CD4-positive, alpha-beta memory T cell (primary cell): ENCODE data around the gene AFDN. TPM values are rescaled to one million over a fixed set of nuclear protein-coding genes. Genes with fewer than 3 reads are reported as not detected.

Experiments
- CTCF ChIA-PET: fragments of 350-600 bp; sonication (Branson Sonifier 250); formaldehyde crosslinking; loops from one replicate; lab custom pipeline; 2021; ENCODE audit warnings: inconsistent platforms; ENCODE audit not compliant: partially characterized antibody; lab: Charles Lee
- POLR2A ChIA-PET: fragments of 350-600 bp; sonication (Branson Sonifier 250); formaldehyde crosslinking; loops from one replicate; lab custom pipeline; 2021; ENCODE audit not compliant: partially characterized antibody; lab: Charles Lee
- DNase-seq, 5 donors: peaks; one replicate each; pipeline versions ENCODE4 v3.0.0 to v3.0.0-alpha.2; 2020 to 2022; ENCODE audit warnings: mixed read lengths in 1 of 5
- H3K27ac ChIP-seq: one replicate; pipeline ENCODE4 v1.7.0; 2013; ENCODE audit warnings: low read depth, low read length
- H3K27me3 ChIP-seq: 2 replicates; pipeline ENCODE4 v1.7.0; 2013; ENCODE audit warnings: mild to moderate bottlenecking, low read length, moderate library complexity; ENCODE audit not compliant: insufficient read depth
- H3K36me3 ChIP-seq: 2 replicates; pipeline ENCODE4 v1.7.0; 2013; ENCODE audit warnings: mild to moderate bottlenecking, low read length, moderate library complexity; ENCODE audit not compliant: insufficient read depth
- H3K4me1 ChIP-seq: 2 replicates; pipeline ENCODE4 v1.7.0; 2013; ENCODE audit warnings: mild to moderate bottlenecking, low read length, moderate library complexity; ENCODE audit not compliant: insufficient read depth
- H3K4me3 ChIP-seq, 2 donors: one replicate each; pipeline ENCODE4 v1.7.0; 2013; ENCODE audit warnings: low read length in 2 of 2, mild to moderate bottlenecking in 1 of 2
- H3K9me3 ChIP-seq, 2 donors: one replicate each; pipeline ENCODE4 v1.7.0; 2013; ENCODE audit warnings: low read length in 2 of 2, control low read depth in 1 of 2; ENCODE audit not compliant: control insufficient read depth in 1 of 2
- H3K27ac Mint-ChIP-seq, 7 donors: one replicate each; pipeline ENCODE4 v1.8.0; 2020 to 2021; ENCODE audit warnings: mixed read lengths in 7 of 7, mild to moderate bottlenecking in 6 of 7, inconsistent platforms in 3 of 7, moderate library complexity in 3 of 7
- H3K27me3 Mint-ChIP-seq, 2 donors: one replicate each; pipeline ENCODE4 v1.8.0; 2020 to 2021; ENCODE audit warnings: mixed read lengths in 2 of 2
- H3K36me3 Mint-ChIP-seq, 2 donors: one replicate each; pipeline ENCODE4 v1.8.0; 2020 to 2021; ENCODE audit warnings: mixed read lengths in 2 of 2, inconsistent platforms in 1 of 2, mild to moderate bottlenecking in 1 of 2
- H3K4me1 Mint-ChIP-seq, 4 donors: one replicate each; pipeline ENCODE4 v1.8.0; 2020 to 2021; ENCODE audit warnings: mixed read lengths in 4 of 4, mild to moderate bottlenecking in 1 of 4
- H3K4me3 Mint-ChIP-seq, 8 donors: one replicate each; pipeline ENCODE4 v1.8.0; 2020 to 2021; ENCODE audit warnings: mixed read lengths in 8 of 8, mild to moderate bottlenecking in 7 of 8, moderate library complexity in 6 of 8, inconsistent platforms in 3 of 8
- H3K9me3 Mint-ChIP-seq, 8 donors: one replicate each; pipeline ENCODE4 v1.8.0; 2020 to 2021; ENCODE audit warnings: mixed read lengths in 8 of 8, mild to moderate bottlenecking in 5 of 8, inconsistent platforms in 3 of 8, moderate library complexity in 1 of 8
- intact Hi-C: fragments of 100-400 bp; cut with micrococcal nuclease; formaldehyde crosslinking; loops from one replicate; pipeline ENCODE4 v1.15.1; 2023
- polyA plus RNA-seq, 2 donors: library from polyadenylated mRNA; unstranded; fragments of 300-500 nt; fragmentation: Illumina TruSeq; gene quantifications; one replicate each; pipeline ENCODE4 v1.2.3, GENCODE V29; 2021
- total RNA-seq, 2 experiments: library from RNA; stranded (reverse); gene quantifications; one replicate each; pipeline ENCODE4 v1.2.3, GENCODE V29; 2021

The AFDN gene
- total and polyA plus RNA-seq, 4 experiments from 2014 or later = 1.4 to 24.3 (median 15.3) TPM

DNA sequence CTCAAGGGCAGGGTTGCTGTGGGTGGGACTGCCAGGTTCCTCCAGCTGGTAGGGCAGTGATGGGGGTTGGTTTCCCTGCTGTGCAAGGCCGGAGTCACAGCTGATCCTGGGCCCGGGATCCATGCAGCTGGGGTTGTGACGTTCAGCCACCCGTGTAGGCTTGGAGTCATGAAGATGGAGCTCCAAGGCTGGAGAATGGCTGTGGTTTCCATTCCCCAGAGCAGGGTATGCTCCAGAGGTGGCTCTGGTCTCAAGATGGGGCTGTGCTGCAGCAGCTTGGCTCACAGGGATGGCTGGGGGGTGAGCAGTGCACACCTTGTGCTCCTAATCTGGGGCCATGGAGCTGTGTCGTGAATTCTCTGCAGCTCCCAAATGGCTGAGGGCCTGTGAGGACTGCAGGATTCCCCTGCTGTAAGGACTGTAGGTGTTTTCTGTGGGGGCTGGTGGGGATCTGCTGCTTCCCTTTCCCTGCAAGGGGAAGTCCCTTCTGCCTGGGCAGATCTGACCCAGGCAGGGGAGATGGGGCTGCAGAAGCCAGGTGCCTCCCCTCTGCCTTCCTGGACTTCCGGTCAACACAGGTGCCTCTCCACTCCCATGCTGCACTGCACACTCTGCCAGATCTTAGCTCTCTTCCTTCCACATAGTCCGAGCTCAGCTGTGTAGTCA lies 186.7 kb downstream of the AFDN start:
- CTCF ChIA-PET = no interaction called here
- H3K4me1 Mint-ChIP-seq = no peaks in the 10 kb centered on the region
- Histone ChIP-seq H3K4me3 (no peak overlapping the region), H3K9me3 (no peaks in the 10 kb centered on the region), H3K27ac (no peak overlapping the region), H3K36me3 (no peaks in the 10 kb centered on the region), H3K27me3 (no peaks in the 10 kb centered on the region), H3K4me1 (no peaks in the 10 kb centered on the region)
- peaks cover 3 to 6% of the 10 kb centered on the region in 2 donors for H3K27me3 Mint-ChIP-seq
- no peak for DNase-seq
- H3K27ac Mint-ChIP-seq = no peak overlapping the region
- H3K9me3 Mint-ChIP-seq = peaks cover 0 to 41% (median 37%) of the 10 kb centered on the region in 8 donors
- intact Hi-C loops = no loop called here
- POLR2A ChIA-PET = no interaction called here
- no peak overlapping the region for H3K4me3 Mint-ChIP-seq
- H3K36me3 Mint-ChIP-seq = peaks cover 0 to 4% of the 10 kb centered on the region in 2 donors

DNA sequence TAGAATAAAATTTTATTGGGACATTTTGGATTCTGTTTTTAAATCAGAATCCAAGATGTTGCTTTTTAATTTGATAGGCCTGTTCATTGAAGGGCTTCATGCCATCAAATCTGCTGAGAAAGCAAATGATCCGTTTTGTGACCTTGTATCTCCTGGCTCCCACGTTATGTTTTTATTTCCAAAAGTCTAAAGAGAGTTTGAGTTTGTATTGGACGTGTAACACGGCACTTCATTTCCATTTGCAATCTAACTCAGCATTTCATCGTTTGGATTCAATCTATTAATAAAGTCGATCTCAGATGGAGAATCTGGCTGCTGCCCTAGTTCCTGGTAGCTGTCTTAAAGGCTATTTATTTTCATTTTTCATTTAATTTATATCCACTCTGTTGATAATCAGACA lies 187.7 kb downstream of the AFDN start:
- H3K4me1 ChIP-seq = no peaks in the 10 kb centered on the region
- no peaks in the 10 kb centered on the region for H3K27me3 ChIP-seq
- peaks cover 3 to 6% of the 10 kb centered on the region in 2 donors for H3K27me3 Mint-ChIP-seq
- H3K36me3 ChIP-seq = no peaks in the 10 kb centered on the region
- no peaks in the 10 kb centered on the region for H3K4me1 Mint-ChIP-seq
- no peaks in the 10 kb centered on the region for H3K9me3 ChIP-seq
- no peak for DNase-seq
- peaks cover 0 to 4% of the 10 kb centered on the region in 2 donors for H3K36me3 Mint-ChIP-seq
- no peak overlapping the region for H3K27ac Mint-ChIP-seq
- no peak overlapping the region for H3K4me3 ChIP-seq
- intact Hi-C loops = no loop called here
- H3K9me3 Mint-ChIP-seq = peaks cover 0 to 39% (median 33%) of the 10 kb centered on the region in 8 donors
- no peak overlapping the region for H3K27ac ChIP-seq
- ChIA-PET CTCF (no interaction called here), POLR2A (no interaction called here)
- no peak overlapping the region for H3K4me3 Mint-ChIP-seq

DNA sequence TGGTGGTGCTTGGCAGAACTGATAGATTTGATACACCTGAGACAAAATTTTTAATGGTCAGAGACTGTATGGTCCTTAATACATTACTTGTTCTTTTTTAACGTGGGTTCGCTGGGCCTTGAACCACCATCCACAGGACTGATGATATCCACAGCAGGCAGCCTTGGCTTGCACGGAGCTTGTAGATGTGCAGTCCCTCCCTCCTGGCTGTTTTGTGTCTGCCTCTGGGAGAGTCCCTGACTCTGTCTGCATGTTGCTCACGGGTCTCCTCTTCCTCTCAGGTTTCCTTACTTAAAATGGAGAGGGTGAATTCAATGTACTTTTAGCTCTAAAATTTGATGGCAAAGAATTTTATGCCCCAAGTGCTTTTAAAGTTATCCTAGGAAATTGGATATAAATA lies 188.3 kb downstream of the AFDN start:
- Mint-ChIP-seq H3K27me3 (peaks cover 3 to 6% of the 10 kb centered on the region in 2 donors), H3K9me3 (peaks cover 0 to 39% (median 30%) of the 10 kb centered on the region in 8 donors), H3K4me3 (no peak overlapping the region), H3K27ac (no peak overlapping the region), H3K4me1 (no peaks in the 10 kb centered on the region), H3K36me3 (peaks cover 0 to 4% of the 10 kb centered on the region in 2 donors)
- H3K4me1 ChIP-seq = no peaks in the 10 kb centered on the region
- no peaks in the 10 kb centered on the region for H3K36me3 ChIP-seq
- CTCF ChIA-PET = no interaction called here
- no peak overlapping the region for H3K27ac ChIP-seq
- H3K27me3 ChIP-seq = no peaks in the 10 kb centered on the region
- POLR2A ChIA-PET = no interaction called here
- DNase-seq = no peak
- H3K4me3 ChIP-seq = no peak overlapping the region
- intact Hi-C loops = no loop called here
- H3K9me3 ChIP-seq = no peaks in the 10 kb centered on the region

DNA sequence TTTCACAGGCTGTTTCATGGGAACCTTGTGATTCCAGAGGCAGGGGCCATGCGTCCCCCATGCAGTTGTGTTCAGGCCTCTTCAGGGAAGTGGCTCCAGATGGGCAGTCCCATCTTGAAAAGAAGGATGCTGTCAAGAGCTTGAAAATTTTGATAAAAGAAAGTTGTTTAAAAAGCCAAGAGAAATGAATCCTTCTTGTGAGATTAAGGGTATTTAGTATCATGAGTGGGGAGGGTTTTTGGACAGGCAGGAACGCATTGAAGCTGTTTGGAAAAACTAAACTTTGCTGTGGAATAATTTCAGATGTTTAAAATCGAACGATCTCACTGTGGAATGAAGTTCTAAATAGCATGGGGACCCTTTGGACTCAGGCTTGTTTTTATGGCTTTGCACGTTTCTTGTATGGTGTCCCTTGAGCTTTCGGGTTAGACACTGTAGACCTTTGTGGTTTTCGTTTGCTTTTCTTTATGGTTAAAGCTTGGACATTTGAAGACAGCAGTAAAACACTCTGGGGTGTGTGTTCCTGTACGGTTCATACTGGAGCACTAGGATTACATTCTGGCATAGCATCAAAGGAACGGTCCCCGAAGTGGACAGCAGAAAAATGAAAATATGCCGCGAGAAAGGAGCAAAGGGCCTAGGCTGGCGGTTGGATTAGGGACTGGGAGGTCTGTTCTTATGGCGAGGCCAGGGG lies 188.9 kb downstream of the AFDN start:
- H3K27me3 ChIP-seq = no peaks in the 10 kb centered on the region
- no peaks in the 10 kb centered on the region for H3K9me3 ChIP-seq
- no peak for DNase-seq
- CTCF ChIA-PET = no interaction called here
- no peak overlapping the region for H3K4me3 ChIP-seq
- intact Hi-C loops = no loop called here
- H3K36me3 Mint-ChIP-seq = peaks cover 0 to 4% of the 10 kb centered on the region in 2 donors
- peaks cover 5 to 6% of the 10 kb centered on the region in 2 donors for H3K27me3 Mint-ChIP-seq
- no peaks in the 10 kb centered on the region for H3K36me3 ChIP-seq
- H3K27ac Mint-ChIP-seq = no peak overlapping the region
- no peaks in the 10 kb centered on the region for H3K4me1 ChIP-seq
- H3K4me1 Mint-ChIP-seq = no peaks in the 10 kb centered on the region
- POLR2A ChIA-PET = no interaction called here
- no peak overlapping the region for H3K4me3 Mint-ChIP-seq
- H3K27ac ChIP-seq = no peak overlapping the region
- H3K9me3 Mint-ChIP-seq = peaks cover 0 to 34% (median 25%) of the 10 kb centered on the region in 8 donors

DNA sequence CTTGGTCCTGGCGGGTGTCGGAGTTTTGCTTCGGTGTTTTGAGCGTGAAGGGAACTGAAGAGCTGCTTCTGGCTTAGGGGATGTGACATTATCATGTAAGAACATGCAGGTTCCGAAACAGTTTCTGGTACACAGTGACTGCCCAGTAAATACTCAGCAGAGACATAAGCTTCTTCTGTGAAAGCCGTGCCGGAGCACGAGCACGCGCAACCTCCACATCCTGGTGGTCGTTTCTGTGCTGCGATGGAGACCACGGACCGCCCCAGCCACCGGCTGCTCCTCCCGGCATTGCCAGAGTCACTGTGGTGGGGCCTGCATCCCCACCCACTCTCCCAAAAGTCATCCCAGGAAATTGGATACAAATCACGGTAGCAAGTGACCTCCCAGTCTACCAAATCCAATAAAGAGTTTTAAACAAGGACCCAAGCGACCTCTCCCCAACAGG lies 189.5 kb downstream of the AFDN start:
- peaks cover 5 to 6% of the 10 kb centered on the region in 2 donors for H3K27me3 Mint-ChIP-seq
- no peaks in the 10 kb centered on the region for H3K36me3 ChIP-seq
- no peaks in the 10 kb centered on the region for H3K4me1 Mint-ChIP-seq
- no peak overlapping the region for H3K4me3 Mint-ChIP-seq
- DNase-seq = no peak
- H3K27me3 ChIP-seq = no peaks in the 10 kb centered on the region
- H3K4me1 ChIP-seq = no peaks in the 10 kb centered on the region
- H3K4me3 ChIP-seq = no peak overlapping the region
- peaks cover 0 to 4% of the 10 kb centered on the region in 2 donors for H3K36me3 Mint-ChIP-seq
- H3K9me3 ChIP-seq = no peaks in the 10 kb centered on the region
- CTCF ChIA-PET = no interaction called here
- intact Hi-C loops = no loop called here
- POLR2A ChIA-PET = no interaction called here
- H3K27ac Mint-ChIP-seq = no peak overlapping the region
- peaks cover 0 to 28% (median 20%) of the 10 kb centered on the region in 8 donors for H3K9me3 Mint-ChIP-seq
- no peak overlapping the region for H3K27ac ChIP-seq

DNA sequence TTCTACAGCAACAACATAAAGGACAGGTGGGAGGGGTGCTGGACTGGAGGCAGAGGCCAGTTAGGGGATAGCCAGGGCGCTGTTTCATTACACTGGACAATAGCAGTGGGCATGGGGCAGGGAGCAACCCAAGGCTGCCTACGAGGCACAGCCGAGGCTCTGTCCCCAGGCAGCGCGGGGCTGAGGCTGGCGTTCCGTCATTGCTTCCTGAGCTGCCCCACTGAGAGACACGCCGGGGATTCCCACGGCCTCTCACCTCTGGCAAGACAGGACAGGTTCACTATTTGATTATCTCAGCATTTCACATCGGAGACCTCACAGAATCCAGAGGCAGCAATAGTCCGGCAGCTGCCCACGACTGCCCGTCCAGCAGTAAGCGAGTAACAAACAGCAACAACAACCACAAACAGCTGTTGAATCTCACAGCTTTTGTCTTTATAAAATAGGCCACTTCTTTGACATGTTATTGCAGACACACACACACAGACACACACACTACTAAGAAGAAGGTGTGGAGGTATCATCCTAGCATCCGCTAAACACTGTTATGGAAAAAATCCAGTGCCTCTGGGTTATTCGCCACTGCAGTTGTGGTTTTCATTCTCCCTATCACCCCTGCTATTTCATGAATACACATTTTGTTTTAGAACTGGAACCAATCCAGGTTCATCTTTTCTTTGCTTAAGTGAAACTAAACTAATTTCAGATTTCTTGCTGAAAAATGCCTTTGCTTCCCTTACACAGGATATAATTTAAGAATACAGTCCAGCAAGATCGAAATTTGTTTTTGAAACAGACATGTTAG lies 190.2 kb downstream of the AFDN start:
- ChIA-PET POLR2A (no interaction called here), CTCF (no interaction called here)
- H3K27me3 Mint-ChIP-seq = peaks cover 5 to 6% of the 10 kb centered on the region in 2 donors
- no peaks in the 10 kb centered on the region for H3K36me3 Mint-ChIP-seq
- H3K36me3 ChIP-seq = no peaks in the 10 kb centered on the region
- intact Hi-C loops = no loop called here
- H3K9me3 ChIP-seq = no peaks in the 10 kb centered on the region
- peaks cover 0 to 22% (median 14%) of the 10 kb centered on the region in 8 donors for H3K9me3 Mint-ChIP-seq
- no peaks in the 10 kb centered on the region for H3K4me1 ChIP-seq
- no peaks in the 10 kb centered on the region for H3K4me1 Mint-ChIP-seq
- DNase-seq = no peak
- H3K27me3 ChIP-seq = no peaks in the 10 kb centered on the region
- no peak overlapping the region for H3K4me3 ChIP-seq
- no peak overlapping the region for H3K4me3 Mint-ChIP-seq
- no peak overlapping the region for H3K27ac Mint-ChIP-seq
- no peak overlapping the region for H3K27ac ChIP-seq

DNA sequence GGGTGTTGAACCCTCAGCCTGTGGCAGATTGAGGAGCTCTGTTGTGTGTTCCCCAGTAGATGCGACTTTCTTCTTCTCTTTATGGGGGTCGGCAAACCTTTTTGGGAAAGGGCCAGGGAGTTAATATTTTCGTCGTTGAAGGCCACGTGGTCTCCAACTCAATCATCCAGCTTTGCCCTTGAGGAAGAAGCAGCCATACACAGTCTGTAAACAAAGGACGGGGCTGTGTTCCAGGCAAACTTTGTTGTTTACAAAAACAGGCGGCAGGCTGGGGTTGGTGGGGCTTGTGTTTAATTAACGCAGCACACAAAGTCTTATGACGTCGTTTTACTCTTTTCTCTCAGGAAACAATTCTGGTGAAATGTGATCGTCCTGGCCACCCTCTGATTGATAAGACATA lies 190.9 kb downstream of the AFDN start:
- no peak for DNase-seq
- no peaks in the 10 kb centered on the region for H3K36me3 ChIP-seq
- Mint-ChIP-seq H3K9me3 (peaks cover 0 to 15% (median 8%) of the 10 kb centered on the region in 8 donors), H3K36me3 (no peaks in the 10 kb centered on the region), H3K4me3 (no peak overlapping the region), H3K27ac (no peak overlapping the region), H3K4me1 (no peaks in the 10 kb centered on the region), H3K27me3 (peaks cover 5 to 6% of the 10 kb centered on the region in 2 donors)
- H3K4me3 ChIP-seq = no peak overlapping the region
- H3K9me3 ChIP-seq = no peaks in the 10 kb centered on the region
- no peaks in the 10 kb centered on the region for H3K27me3 ChIP-seq
- no peaks in the 10 kb centered on the region for H3K4me1 ChIP-seq
- ChIA-PET CTCF (interaction anchor here (0.6 kb wide), 1 partner anchor 805 kb away, joined by 4 read pairs; no protein-coding TSS in a partner anchor), POLR2A (no interaction called here)
- H3K27ac ChIP-seq = no peak overlapping the region
- intact Hi-C loops = no loop called here
